ENCODE results near the gene SPTBN4.

GRCh38 chr19:40421993-40422747 lies 44.6 kb upstream of the SPTBN4 start:
- no peak for TF ChIP-seq CTCF (IDR thresholded peaks at IDR 0.05)
- no peak for TF ChIP-seq POLR2A (IDR thresholded peaks at IDR 0.05)
